ENCODE data around the gene KIF26B. TPM values are rescaled to one million over a fixed set of nuclear protein-coding genes. Genes with fewer than 3 reads are reported as not detected.

The KIF26B gene
- polyA plus RNA-seq, 2 of the 4 experiments (the other 2 are of a cell fraction) = 0.01 to 0.04 TPM

GRCh38 chr1:245462161-245462560 is 307.4 kb downstream of the KIF26B start:
- no peak for TF ChIP-seq MAFK (IDR thresholded peaks at IDR 0.05; ENCODE audit: partially characterized antibody)
- no peak for TF ChIP-seq JUN (IDR thresholded peaks at IDR 0.05)
- TF ChIP-seq RCOR1 (IDR thresholded peaks at IDR 0.05; ENCODE audit: low read depth, low read length) = no peak
- TF ChIP-seq CHD2 (IDR thresholded peaks at IDR 0.05; ENCODE audit: low read length, partially characterized antibody) = no peak
- no peak for TF ChIP-seq ATOH8 (CRISPR knock-in tag; IDR thresholded peaks at IDR 0.05; ENCODE audit: low read depth)
- no peak for TF ChIP-seq USF2 (IDR thresholded peaks at IDR 0.05)
- no peak for TF ChIP-seq TP53 (CRISPR knock-in tag; IDR thresholded peaks at IDR 0.05)
- no peak for TF ChIP-seq REST (IDR thresholded peaks at IDR 0.05)
- TF ChIP-seq EHF (CRISPR knock-in tag; IDR thresholded peaks at IDR 0.05) = no peak
- TF ChIP-seq HOXB13 (CRISPR knock-in tag; IDR thresholded peaks at IDR 0.05; ENCODE audit: low read depth) = no peak
- no peak for TF ChIP-seq KDM5A (IDR thresholded peaks at IDR 0.05)
- no peak for TF ChIP-seq HES2 (IDR thresholded peaks at IDR 0.05)
- no peak for TF ChIP-seq NR3C1 (IDR thresholded peaks at IDR 0.05)
- TF ChIP-seq HDAC2 (IDR thresholded peaks at IDR 0.05) = no peak
- TF ChIP-seq MAZ (IDR thresholded peaks at IDR 0.05; ENCODE audit: borderline replicate concordance, low read depth, low read length) = no peak
- no peak for TF ChIP-seq ELK1 (IDR thresholded peaks at IDR 0.05; ENCODE audit: low read depth, low read length)
- TF ChIP-seq CHD4 (IDR thresholded peaks at IDR 0.05; ENCODE audit: borderline replicate concordance) = no peak
- no peak for TF ChIP-seq ZSCAN20 (CRISPR knock-in tag; IDR thresholded peaks at IDR 0.05)
- Histone ChIP-seq H3K9me3 (no peaks in the 10 kb centered on the region), H3K4me1 (no peaks in the 10 kb centered on the region), H3K4me2 (no peak overlapping the region), H3K27ac (no peak overlapping the region), H3K4me3 (no peak overlapping the region)
- ChIA-PET POLR2A (no interaction called here), CTCF (interaction anchor here (0.7 kb wide), 1 partner anchor 1235 kb away, joined by 3 read pairs; no protein-coding TSS in a partner anchor)
- ATAC-seq (no peak), FAIRE-seq (no peak), DNase-seq (ENCODE audit: low read depth in 1 of 2, low spot score in 1 of 2) (no peak)
- WGBS (ENCODE audit: missing lambda C conversion rate) = 27% methylated on average over 7 of the region's 7 CpGs

- ATAC-seq (no peak), DNase-seq (ENCODE audit: low read depth in 1 of 2, low spot score in 1 of 2) (no peak), FAIRE-seq (no peak)
- ChIA-PET POLR2A (no interaction called here), CTCF (no interaction called here)
- H3K27ac ChIP-seq = no peak overlapping the region
- H3K4me1 ChIP-seq = no peaks in the 10 kb centered on the region
- no peak overlapping the region for H3K4me2 ChIP-seq
- H3K4me3 ChIP-seq = no peak overlapping the region
- WGBS (ENCODE audit: missing lambda C conversion rate) = 38% methylated on average over 11 of the region's 11 CpGs
- H3K9me3 ChIP-seq = no peaks in the 10 kb centered on the region
- TF ChIP-seq JUNB (IDR thresholded peaks at IDR 0.05) (no peak), HEYL (CRISPR knock-in tag; IDR thresholded peaks at IDR 0.05) (no peak), TFCP2L1 (CRISPR knock-in tag; IDR thresholded peaks at IDR 0.05) (no peak), MAZ (IDR thresholded peaks at IDR 0.05; ENCODE audit: borderline replicate concordance, low read depth, low read length) (no peak), HMGXB4 (CRISPR knock-in tag; IDR thresholded peaks at IDR 0.05; ENCODE audit: borderline replicate concordance) (no peak), ZFP36 (IDR thresholded peaks at IDR 0.05; ENCODE audit: borderline replicate concordance, partially characterized antibody) (no peak), ZNF302 (CRISPR knock-in tag; IDR thresholded peaks at IDR 0.05) (no peak), POLR2A (IDR thresholded peaks at IDR 0.05; ENCODE audit: low read length) (no peak), EHF (CRISPR knock-in tag; IDR thresholded peaks at IDR 0.05) (no peak), RNF2 (IDR thresholded peaks at IDR 0.05; ENCODE audit: borderline replicate concordance, low read depth) (no peak), KDM1A (IDR thresholded peaks at IDR 0.05; ENCODE audit: low read depth) (no peak), BHLHE40 (IDR thresholded peaks at IDR 0.05; ENCODE audit: low read depth, low read length) (no peak), PBX3 (IDR thresholded peaks at IDR 0.05) (no peak), KDM5A (IDR thresholded peaks at IDR 0.05) (no peak)
Observed at GRCh38 chr1:245463392-245464165, 308.8 kb downstream of the KIF26B start.

All from A549 (cell line).